ENCODE measurements around the gene ELF2. TPM values are rescaled to one million over a fixed set of nuclear protein-coding genes. Genes with fewer than 3 reads are reported as not detected.

The ELF2 gene
- total RNA-seq, 1 donor from 2014 or later: 25.1 TPM

GRCh38 chr4:139142087-139142486 is 34.9 kb downstream of the ELF2 start:
- no peak for FAIRE-seq
- no peak overlapping the region for H3K4me3 ChIP-seq (ENCODE audit: insufficient read depth, low read depth, low read length)
- no peaks in the 10 kb centered on the region for H3K9me3 ChIP-seq (ENCODE audit: insufficient read depth, low read depth, low read length)
- peaks cover 17% of the 10 kb centered on the region for H3K79me2 ChIP-seq (ENCODE audit: insufficient read depth, low read length)
- Mint-ChIP-seq H3K27me3 (ENCODE audit: low read depth, unreplicated experiment) (no peaks in the 10 kb centered on the region), H3K4me1 (ENCODE audit: low read depth, unreplicated experiment) (peaks cover 14% of the 10 kb centered on the region), H3K27ac (ENCODE audit: unreplicated experiment) (no peak overlapping the region), H3K9me3 (ENCODE audit: unreplicated experiment) (peaks cover 6% of the 10 kb centered on the region), H3K4me3 (ENCODE audit: unreplicated experiment) (no peak overlapping the region), H3K36me3 (ENCODE audit: low read depth, unreplicated experiment) (no peaks in the 10 kb centered on the region)
- TF ChIP-seq CTCF (IDR thresholded peaks at IDR 0.05; ENCODE audit: insufficient read depth, low read depth, low read length) (no peak), EZH2 (IDR thresholded peaks at IDR 0.05; ENCODE audit: insufficient read depth, low read length) (no peak)
- DNase-seq (ENCODE audit: low read depth): no peak
- H4K20me1 ChIP-seq (ENCODE audit: insufficient read depth, low read length): peaks cover 28% of the 10 kb centered on the region
- H2AFZ ChIP-seq (ENCODE audit: low read depth, low read length): no peak overlapping the region
- no peak overlapping the region for H3K4me2 ChIP-seq (ENCODE audit: low read length)
- no peak overlapping the region for H3K27ac ChIP-seq (ENCODE audit: low read depth, low read length)
- no peaks in the 10 kb centered on the region for H3K36me3 ChIP-seq (ENCODE audit: insufficient read depth, low read length)
- no peaks in the 10 kb centered on the region for H3K27me3 ChIP-seq (ENCODE audit: insufficient read depth, low read length)
- no peak overlapping the region for H3K9ac ChIP-seq (ENCODE audit: low read length)
- H3K4me1 ChIP-seq (ENCODE audit: insufficient read depth, low read length): peaks cover 5% of the 10 kb centered on the region

- no peak for FAIRE-seq
Measured at GRCh38 chr4:139137763-139138162, 39.3 kb downstream of the ELF2 start.

More at GRCh38 chr4:139137763-139138162, 39.3 kb downstream of the ELF2 start:
- Histone ChIP-seq H3K36me3 (ENCODE audit: insufficient read depth, low read length) (no peaks in the 10 kb centered on the region), H3K4me3 (ENCODE audit: insufficient read depth, low read depth, low read length) (no peak overlapping the region), H3K4me1 (ENCODE audit: insufficient read depth, low read length) (no peaks in the 10 kb centered on the region), H3K9ac (ENCODE audit: low read length) (no peak overlapping the region), H3K9me3 (ENCODE audit: insufficient read depth, low read depth, low read length) (no peaks in the 10 kb centered on the region), H2AFZ (ENCODE audit: low read depth, low read length) (no peak overlapping the region), H3K27ac (ENCODE audit: low read depth, low read length) (no peak overlapping the region), H4K20me1 (ENCODE audit: insufficient read depth, low read length) (peaks cover 4% of the 10 kb centered on the region), H3K79me2 (ENCODE audit: insufficient read depth, low read length) (peaks cover 3% of the 10 kb centered on the region), H3K4me2 (ENCODE audit: low read length) (no peak overlapping the region), H3K27me3 (ENCODE audit: insufficient read depth, low read length) (no peaks in the 10 kb centered on the region)
- H3K36me3 Mint-ChIP-seq (ENCODE audit: low read depth, unreplicated experiment): no peaks in the 10 kb centered on the region
- H3K27ac Mint-ChIP-seq (ENCODE audit: unreplicated experiment): no peak overlapping the region
- H3K4me3 Mint-ChIP-seq (ENCODE audit: unreplicated experiment): no peak overlapping the region
- no peak for DNase-seq (ENCODE audit: low read depth)
- no peaks in the 10 kb centered on the region for H3K9me3 Mint-ChIP-seq (ENCODE audit: unreplicated experiment)
- no peaks in the 10 kb centered on the region for H3K27me3 Mint-ChIP-seq (ENCODE audit: low read depth, unreplicated experiment)
- H3K4me1 Mint-ChIP-seq (ENCODE audit: low read depth, unreplicated experiment): no peaks in the 10 kb centered on the region
- TF ChIP-seq EZH2 (IDR thresholded peaks at IDR 0.05; ENCODE audit: insufficient read depth, low read length): no peak
- TF ChIP-seq CTCF (IDR thresholded peaks at IDR 0.05; ENCODE audit: insufficient read depth, low read depth, low read length): no peak
